Activated B cell treated with CpG ODN at 0.5 μM for 24 hours (primary cell): ENCODE results near the gene HAO2. TPM values are rescaled to one million over a fixed set of nuclear protein-coding genes. Genes with fewer than 3 reads are reported as not detected.

ENCODE experiments used
- ATAC-seq: fragments of 200-7000 bp; cut with Tn5 transposase; one replicate; pipeline ENCODE4 v1.10.0; 2021; ENCODE audit warnings: low read depth, mild to moderate bottlenecking, moderate library complexity
- CTCF ChIA-PET: fragments of 350-600 bp; sonication (Branson Sonifier 250); formaldehyde crosslinking; loops from one replicate; lab custom pipeline; 2021; ENCODE audit warnings: antibody characterized with exemption; lab: Charles Lee
- POLR2A ChIA-PET: fragments of 350-600 bp; sonication (Branson Sonifier 250); formaldehyde crosslinking; loops from one replicate; lab custom pipeline; 2021; ENCODE audit warnings: antibody characterized with exemption; lab: Charles Lee
- DNase-seq: peaks from one replicate; pipeline ENCODE4 v3.0.0; 2022
- H3K27ac Mint-ChIP-seq: one replicate; pipeline ENCODE4 v1.8.0; 2020; ENCODE audit warnings: mixed read lengths
- H3K27me3 Mint-ChIP-seq: one replicate; pipeline ENCODE4 v1.8.0; 2021; ENCODE audit warnings: mixed read lengths
- H3K36me3 Mint-ChIP-seq: one replicate; pipeline ENCODE4 v1.8.0; 2021; ENCODE audit warnings: low read depth, mixed read lengths
- H3K4me1 Mint-ChIP-seq: one replicate; pipeline ENCODE4 v1.8.0; 2021; ENCODE audit warnings: mixed read lengths
- H3K4me3 Mint-ChIP-seq: one replicate; pipeline ENCODE4 v1.8.0; 2020; ENCODE audit warnings: mild to moderate bottlenecking, mixed read lengths
- H3K9me3 Mint-ChIP-seq: one replicate; pipeline ENCODE4 v1.8.0; 2020; ENCODE audit warnings: mixed read lengths
- intact Hi-C: fragments of 100-400 bp; cut with micrococcal nuclease; formaldehyde crosslinking; loops from one replicate; pipeline ENCODE4 v1.15.1; 2024
- total RNA-seq: library from RNA; stranded (reverse); gene quantifications from 2 replicates; pipeline ENCODE4 v1.2.3, GENCODE V29; 2022
- TF ChIP-seq, protein P1 (sequence below): fragments of 200-600 bp; IDR thresholded peaks from one replicate; pipeline ENCODE4 v1.8.0; 2022; ENCODE audit warnings: antibody characterized with exemption, mild to moderate bottlenecking

Gene HAO2
- total RNA-seq, 1 donor from 2014 or later = not detected

DNA sequence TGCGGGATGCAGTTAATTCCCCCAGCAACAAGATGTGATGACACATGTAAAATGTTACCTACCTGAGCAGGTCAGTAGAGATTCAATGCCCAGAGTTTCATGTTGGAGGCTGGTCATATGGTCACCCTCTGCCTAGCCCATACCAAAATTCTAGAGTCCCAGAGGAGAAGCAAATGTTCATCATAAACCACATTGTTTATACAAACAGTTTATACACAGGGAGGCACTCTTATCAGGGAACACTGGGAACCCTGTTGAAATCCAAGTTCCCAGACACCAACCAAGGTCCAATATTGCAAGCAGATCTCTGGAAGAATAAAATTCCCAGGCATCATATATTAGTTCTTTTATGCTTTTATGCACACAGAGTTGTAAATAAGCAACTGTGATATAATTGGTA lies 10.5 kb downstream of the HAO2 start:
- H3K9me3 Mint-ChIP-seq = peaks cover 5% of the 10 kb centered on the region
- no peak for ATAC-seq
- no peaks in the 10 kb centered on the region for H3K36me3 Mint-ChIP-seq
- intact Hi-C loops = no loop called here
- H3K4me1 Mint-ChIP-seq = no peaks in the 10 kb centered on the region
- TF ChIP-seq, protein P1, sequence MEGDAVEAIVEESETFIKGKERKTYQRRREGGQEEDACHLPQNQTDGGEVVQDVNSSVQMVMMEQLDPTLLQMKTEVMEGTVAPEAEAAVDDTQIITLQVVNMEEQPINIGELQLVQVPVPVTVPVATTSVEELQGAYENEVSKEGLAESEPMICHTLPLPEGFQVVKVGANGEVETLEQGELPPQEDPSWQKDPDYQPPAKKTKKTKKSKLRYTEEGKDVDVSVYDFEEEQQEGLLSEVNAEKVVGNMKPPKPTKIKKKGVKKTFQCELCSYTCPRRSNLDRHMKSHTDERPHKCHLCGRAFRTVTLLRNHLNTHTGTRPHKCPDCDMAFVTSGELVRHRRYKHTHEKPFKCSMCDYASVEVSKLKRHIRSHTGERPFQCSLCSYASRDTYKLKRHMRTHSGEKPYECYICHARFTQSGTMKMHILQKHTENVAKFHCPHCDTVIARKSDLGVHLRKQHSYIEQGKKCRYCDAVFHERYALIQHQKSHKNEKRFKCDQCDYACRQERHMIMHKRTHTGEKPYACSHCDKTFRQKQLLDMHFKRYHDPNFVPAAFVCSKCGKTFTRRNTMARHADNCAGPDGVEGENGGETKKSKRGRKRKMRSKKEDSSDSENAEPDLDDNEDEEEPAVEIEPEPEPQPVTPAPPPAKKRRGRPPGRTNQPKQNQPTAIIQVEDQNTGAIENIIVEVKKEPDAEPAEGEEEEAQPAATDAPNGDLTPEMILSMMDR = no peak
- peaks cover 3% of the 10 kb centered on the region for H3K27me3 Mint-ChIP-seq
- CTCF ChIA-PET = no interaction called here
- POLR2A ChIA-PET = no interaction called here
- no peak overlapping the region for H3K27ac Mint-ChIP-seq
- no peak for DNase-seq
- H3K4me3 Mint-ChIP-seq = no peak overlapping the region

DNA sequence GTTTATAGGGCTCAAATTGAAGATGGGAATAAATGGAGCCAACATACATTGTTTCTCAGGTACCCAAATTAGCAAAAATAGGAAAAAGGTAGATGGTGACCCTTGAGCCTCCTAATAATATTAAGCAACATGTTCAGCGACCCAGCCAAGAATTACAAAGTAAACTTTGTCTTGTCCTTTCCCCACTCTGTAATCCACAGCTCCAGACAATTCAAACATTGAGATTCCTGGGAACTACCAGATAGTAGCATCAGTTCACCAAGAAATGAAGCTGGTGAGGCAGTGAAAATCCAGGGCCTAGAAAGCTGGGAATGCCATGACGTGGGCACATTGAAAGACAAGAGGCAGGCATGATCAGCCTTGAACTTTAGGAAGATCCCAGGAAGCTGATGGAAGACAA lies 11.7 kb downstream of the HAO2 start:
- H3K36me3 Mint-ChIP-seq = no peaks in the 10 kb centered on the region
- TF ChIP-seq, protein P1 = no peak
- H3K4me1 Mint-ChIP-seq = no peaks in the 10 kb centered on the region
- POLR2A ChIA-PET = no interaction called here
- H3K27ac Mint-ChIP-seq = no peak overlapping the region
- no peak overlapping the region for H3K4me3 Mint-ChIP-seq
- no peak for DNase-seq
- intact Hi-C loops = no loop called here
- H3K27me3 Mint-ChIP-seq = peaks cover 3% of the 10 kb centered on the region
- ATAC-seq = no peak
- CTCF ChIA-PET = no interaction called here
- H3K9me3 Mint-ChIP-seq = peaks cover 5% of the 10 kb centered on the region

DNA sequence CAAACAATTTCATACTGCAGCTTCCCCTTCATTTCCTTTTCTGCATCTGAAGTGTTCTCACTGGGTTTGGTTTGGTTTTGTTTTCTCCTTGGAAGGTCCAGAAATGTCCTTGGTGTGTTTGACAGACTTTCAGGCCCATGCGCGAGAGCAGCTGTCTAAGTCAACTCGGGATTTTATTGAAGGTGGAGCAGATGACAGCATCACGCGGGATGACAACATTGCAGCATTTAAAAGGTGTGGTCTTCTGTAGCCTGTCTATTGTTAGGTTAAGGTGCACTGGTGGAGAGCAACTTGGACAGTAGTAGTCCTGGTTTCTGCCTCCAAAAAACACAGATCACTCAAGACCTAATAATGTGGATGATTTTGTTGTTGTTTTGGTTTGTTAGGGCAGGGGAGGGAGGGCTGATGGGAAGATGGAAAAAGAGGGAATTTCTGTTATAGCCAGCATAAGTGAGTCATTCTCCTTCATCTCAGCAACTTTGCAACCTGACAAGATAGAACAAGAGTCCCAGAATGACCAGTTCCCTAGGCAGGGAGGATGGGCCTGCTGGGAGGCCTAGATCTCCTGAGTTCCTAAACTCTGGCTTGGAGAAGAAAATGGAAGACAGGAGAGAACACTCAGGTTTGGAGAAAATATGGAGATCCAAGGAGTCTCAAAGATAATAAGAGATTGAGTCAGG lies 12.5 kb downstream of the HAO2 start:
- ChIA-PET CTCF (no interaction called here), POLR2A (no interaction called here)
- DNase-seq = no peak
- no peaks in the 10 kb centered on the region for H3K27me3 Mint-ChIP-seq
- no peak overlapping the region for H3K27ac Mint-ChIP-seq
- TF ChIP-seq, protein P1 = no peak
- no peaks in the 10 kb centered on the region for H3K36me3 Mint-ChIP-seq
- H3K4me1 Mint-ChIP-seq = no peaks in the 10 kb centered on the region
- no peak for ATAC-seq
- no peak overlapping the region for H3K4me3 Mint-ChIP-seq
- H3K9me3 Mint-ChIP-seq = no peaks in the 10 kb centered on the region
- intact Hi-C loops = no loop called here

DNA sequence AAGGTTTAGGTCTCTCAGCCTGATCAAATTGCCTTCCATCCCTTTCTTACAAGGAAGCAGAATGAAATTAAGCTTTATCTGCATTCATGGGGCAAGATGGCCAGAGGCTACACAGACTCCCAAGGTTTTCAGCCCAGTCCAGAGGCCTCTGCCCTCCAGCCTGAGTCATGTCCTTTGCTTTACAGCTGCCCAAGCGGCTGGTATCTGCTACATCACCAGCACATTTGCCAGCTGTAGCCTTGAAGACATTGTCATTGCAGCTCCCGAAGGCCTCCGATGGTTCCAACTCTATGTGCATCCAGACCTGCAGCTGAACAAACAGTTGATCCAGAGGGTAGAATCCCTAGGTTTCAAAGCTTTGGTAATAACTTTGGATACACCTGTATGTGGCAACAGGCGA lies 16.0 kb downstream of the HAO2 start:
- no peak overlapping the region for H3K4me3 Mint-ChIP-seq
- DNase-seq (no peak), ATAC-seq (no peak)
- H3K27ac Mint-ChIP-seq = no peak overlapping the region
- no peaks in the 10 kb centered on the region for H3K4me1 Mint-ChIP-seq
- CTCF ChIA-PET = no interaction called here
- TF ChIP-seq, protein P1 = no peak
- H3K27me3 Mint-ChIP-seq = no peaks in the 10 kb centered on the region
- intact Hi-C loops = no loop called here
- no peaks in the 10 kb centered on the region for H3K36me3 Mint-ChIP-seq
- POLR2A ChIA-PET = no interaction called here
- H3K9me3 Mint-ChIP-seq = no peaks in the 10 kb centered on the region

DNA sequence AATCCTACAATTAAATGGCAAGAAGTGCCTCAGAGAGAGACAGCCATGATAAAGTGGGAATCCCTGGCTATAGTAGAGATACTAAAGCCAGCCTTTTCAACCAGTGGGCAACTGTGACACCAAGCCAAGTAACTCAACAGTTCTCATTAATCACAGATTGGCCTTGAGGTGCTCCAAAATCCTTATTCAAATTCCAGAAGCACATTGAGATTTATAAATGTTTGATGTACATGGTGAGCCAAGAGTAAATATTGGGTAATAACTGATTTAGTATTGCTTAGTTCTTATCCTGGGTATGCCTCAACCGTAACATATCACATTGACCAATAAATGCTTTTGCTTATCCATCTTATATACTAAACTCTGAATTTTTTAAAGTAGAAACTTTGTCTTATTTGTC lies 17.1 kb downstream of the HAO2 start:
- H3K9me3 Mint-ChIP-seq = no peaks in the 10 kb centered on the region
- H3K27ac Mint-ChIP-seq = no peak overlapping the region
- TF ChIP-seq, protein P1 = no peak
- ChIA-PET CTCF (no interaction called here), POLR2A (no interaction called here)
- DNase-seq (no peak), ATAC-seq (no peak)
- intact Hi-C loops = no loop called here
- H3K27me3 Mint-ChIP-seq = peaks cover 3% of the 10 kb centered on the region
- no peaks in the 10 kb centered on the region for H3K36me3 Mint-ChIP-seq
- H3K4me1 Mint-ChIP-seq = no peaks in the 10 kb centered on the region
- no peak overlapping the region for H3K4me3 Mint-ChIP-seq
